Choroid plexus epithelial cell (primary cell): Measurements from ENCODE around the gene ZCCHC17.

Experiments
- DNase-seq: peaks from one replicate; pipeline ENCODE4 v3.0.0-alpha.2; 2010; ENCODE audit warnings: low read depth
- H3K4me3 ChIP-seq: 2 replicates; pipeline ENCODE4 v1.5.1; 2011; ENCODE audit warnings: low read depth, mild to moderate bottlenecking, control low read depth, low read length, moderate library complexity
- TF ChIP-seq, protein P1 (sequence below): conservative IDR thresholded peaks from 2 replicates; pipeline ENCODE4 v1.5.1; 2011; ENCODE audit warnings: low read depth, mild to moderate bottlenecking, control low read depth, inconsistent platforms, low read length, moderate library complexity

The ZCCHC17 gene

DNA sequence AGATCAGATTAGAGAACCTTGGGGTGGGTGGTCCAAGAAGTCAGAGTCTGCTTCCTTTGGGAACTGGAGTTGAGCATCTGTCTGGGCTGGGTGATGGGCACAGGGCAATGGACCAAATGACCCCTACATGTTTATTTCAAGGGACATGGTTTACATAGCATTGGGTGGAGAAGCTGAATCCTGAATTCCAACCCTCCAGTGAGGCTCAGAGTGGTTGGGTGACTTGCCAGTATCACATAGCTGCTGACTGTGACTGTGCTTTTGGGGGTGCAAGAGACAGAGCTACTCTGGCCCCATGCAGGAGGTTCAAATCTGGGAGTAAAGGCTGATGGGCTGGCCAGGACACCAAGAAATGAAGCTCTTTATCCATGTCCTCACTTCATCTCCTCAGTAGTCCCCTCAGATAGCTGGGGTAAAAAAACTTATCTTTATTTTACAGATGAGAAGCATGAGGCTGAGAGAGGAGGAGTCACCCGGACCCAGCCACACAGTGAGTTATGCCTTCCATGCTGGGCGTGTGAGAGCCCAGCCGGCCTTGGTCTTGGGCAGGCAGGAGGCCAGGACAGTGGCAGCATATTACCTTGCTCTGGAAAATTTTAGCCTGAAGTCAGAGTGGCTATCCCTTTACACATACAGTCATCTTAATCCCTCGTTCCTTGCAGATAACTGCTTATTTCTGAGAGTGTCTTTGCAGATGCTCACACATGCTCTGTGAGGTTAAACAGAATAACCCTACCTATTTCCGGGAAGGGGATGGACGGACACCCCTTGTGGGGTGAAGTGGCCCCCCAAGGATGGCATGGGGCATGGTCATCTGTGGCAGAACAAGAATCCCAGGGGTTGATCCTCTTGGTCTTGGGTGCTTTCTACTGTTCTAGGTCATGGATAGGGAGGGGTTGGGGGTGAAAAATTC lies 113.4 kb downstream of the ZCCHC17 start:
- H3K4me3 ChIP-seq: no peak overlapping the region
- no peak for DNase-seq
- TF ChIP-seq, protein P1, sequence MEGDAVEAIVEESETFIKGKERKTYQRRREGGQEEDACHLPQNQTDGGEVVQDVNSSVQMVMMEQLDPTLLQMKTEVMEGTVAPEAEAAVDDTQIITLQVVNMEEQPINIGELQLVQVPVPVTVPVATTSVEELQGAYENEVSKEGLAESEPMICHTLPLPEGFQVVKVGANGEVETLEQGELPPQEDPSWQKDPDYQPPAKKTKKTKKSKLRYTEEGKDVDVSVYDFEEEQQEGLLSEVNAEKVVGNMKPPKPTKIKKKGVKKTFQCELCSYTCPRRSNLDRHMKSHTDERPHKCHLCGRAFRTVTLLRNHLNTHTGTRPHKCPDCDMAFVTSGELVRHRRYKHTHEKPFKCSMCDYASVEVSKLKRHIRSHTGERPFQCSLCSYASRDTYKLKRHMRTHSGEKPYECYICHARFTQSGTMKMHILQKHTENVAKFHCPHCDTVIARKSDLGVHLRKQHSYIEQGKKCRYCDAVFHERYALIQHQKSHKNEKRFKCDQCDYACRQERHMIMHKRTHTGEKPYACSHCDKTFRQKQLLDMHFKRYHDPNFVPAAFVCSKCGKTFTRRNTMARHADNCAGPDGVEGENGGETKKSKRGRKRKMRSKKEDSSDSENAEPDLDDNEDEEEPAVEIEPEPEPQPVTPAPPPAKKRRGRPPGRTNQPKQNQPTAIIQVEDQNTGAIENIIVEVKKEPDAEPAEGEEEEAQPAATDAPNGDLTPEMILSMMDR: no peak

DNA sequence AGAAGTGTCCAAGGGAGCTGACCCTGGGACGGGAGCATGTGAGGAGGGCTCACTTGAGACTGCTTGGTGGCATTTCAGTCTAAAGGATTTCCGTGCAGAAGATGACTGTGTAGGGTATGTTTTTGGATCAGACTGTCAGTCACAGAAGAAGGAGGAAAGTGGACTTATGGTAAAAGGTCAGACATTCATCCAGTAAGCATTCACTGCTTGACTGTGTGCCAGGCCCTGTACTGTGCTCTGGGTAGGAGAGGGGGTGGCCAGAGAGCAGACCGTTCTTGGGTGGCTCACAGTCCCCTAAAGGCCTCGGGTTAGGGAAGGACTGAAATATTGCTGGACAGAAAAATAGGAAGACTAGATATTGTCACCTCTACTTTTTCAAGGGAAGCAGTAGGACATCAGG lies 114.0 kb downstream of the ZCCHC17 start:
- peak; percentile 64 for DNase-seq
- H3K4me3 ChIP-seq: no peak overlapping the region
- TF ChIP-seq, protein P1: no peak

DNA sequence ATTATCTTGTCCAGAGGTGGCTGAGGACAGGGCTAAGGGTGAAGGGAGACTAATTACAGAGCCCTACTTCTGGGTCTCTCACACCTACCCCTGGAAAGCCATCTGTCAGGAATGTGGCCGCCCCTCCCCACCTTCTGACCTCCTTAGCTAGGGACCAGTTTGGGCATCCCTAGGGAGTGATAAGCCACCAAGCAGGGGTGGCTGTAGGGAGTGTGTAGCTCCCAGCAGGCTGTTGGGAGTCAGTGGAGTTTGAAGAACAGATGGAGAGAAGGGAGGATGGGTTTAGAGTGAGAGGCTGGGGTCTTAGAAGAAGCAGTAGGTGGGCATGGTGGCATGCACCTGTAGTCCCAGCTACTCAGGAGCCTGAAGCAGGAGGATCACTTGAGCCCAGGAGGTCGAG lies 115.4 kb downstream of the ZCCHC17 start:
- no peak for DNase-seq
- TF ChIP-seq, protein P1: no peak
- H3K4me3 ChIP-seq: no peak overlapping the region

DNA sequence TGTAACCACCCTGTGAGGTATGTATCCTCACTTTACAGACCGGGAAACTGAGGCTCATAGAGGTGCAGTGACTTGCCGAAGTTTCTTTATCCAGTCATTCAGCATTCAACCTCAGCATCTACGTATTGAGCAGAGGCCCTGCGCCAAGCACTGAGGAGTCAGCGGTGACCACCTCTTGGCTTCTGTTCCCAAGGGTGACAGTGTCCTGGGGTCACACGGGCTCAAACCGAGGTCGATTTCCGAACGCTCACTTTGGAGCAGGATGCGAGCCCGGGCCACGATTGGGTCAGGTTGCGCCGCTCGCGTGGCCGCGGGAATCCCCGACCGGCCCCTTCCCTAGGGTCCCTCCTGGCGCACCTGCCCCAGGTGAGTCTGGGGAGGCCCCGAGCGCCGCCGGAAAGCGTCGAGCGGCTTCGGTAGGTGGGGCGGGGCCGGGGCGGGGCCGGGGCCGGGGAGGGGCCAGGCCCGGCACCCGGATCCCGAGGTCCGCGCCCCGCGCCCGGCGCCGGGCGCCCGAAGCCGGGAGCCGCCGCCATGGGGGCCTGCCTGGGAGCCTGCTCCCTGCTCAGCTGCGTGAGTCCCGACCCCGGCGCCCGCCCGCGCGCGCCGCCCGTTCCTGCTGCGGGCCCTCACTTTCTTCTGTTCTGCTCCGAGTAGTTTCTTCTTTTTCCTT lies 116.0 kb downstream of the ZCCHC17 start, which contains the start of gene SERINC2:
Gene SERINC2 (plus strand): TSS at position 482 of the 673 bp plus-strand sequence. CDS start 53 bp downstream, at position 535.
- TF ChIP-seq, protein P1: no peak
- peak within 1 kb of the TSS; percentile 69 for H3K4me3 ChIP-seq
- DNase-seq: no peak

DNA sequence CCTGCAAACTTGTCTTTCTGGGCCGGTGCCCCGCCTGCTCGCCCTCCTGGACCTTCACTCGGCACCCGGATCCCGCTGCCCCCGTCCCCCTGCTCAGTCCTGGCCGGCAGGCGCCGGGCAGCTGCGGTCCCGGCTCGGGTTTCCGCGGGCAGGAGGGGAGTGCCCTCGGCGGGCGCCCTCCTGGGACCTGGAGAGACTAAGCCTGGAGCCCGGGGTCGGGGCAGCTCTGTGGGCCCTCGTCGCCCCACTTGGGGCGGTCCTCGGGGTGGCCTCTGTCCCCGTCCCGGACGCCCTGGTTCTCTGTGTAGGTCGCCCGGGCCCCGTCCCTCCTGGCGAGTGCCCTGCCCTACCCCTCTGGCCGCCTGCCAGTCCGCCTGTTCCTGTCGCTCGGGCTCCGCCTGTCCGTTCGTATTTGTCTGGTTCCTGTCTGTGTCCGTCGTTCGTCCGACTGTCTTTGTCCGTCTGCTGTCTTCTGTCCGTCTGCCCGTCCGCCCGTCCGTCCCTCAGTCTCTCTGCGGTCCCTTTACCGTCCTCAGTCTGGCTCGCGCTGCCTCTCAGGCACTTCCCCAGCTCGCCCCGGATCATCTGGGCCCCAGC lies 116.7 kb downstream of the ZCCHC17 start:
- peak; percentile 23 for DNase-seq
- peak overlapping the region; percentile 69 for H3K4me3 ChIP-seq
- TF ChIP-seq, protein P1: no peak
